ENCODE data around the gene LDB1.

- TF ChIP-seq CTCF (IDR thresholded peaks at IDR 0.05), result no peak
- no peak for TF ChIP-seq EP300 (IDR thresholded peaks at IDR 0.05)
These were observed 47.7 kb upstream of the LDB1 start for GRCh38 chr10:102167861-102168260.

Data from suprapubic skin (tissue), 3 donors.